Measurements from ENCODE around the gene NCR2. TPM values are rescaled to one million over a fixed set of nuclear protein-coding genes. Genes with fewer than 3 reads are reported as not detected.

Gene NCR2
- total and polyA plus RNA-seq, 2 experiments from 2014 or later = not detected

- H3K4me2 ChIP-seq = no peak overlapping the region
- H3K4me3 ChIP-seq = no peak overlapping the region
- no peaks in the 10 kb centered on the region for H3K79me2 ChIP-seq
- H3K4me1 ChIP-seq (ENCODE audit: insufficient read depth) = no peaks in the 10 kb centered on the region
- no peaks in the 10 kb centered on the region for H3K9me3 ChIP-seq (ENCODE audit: low read depth)
- H3K9me2 ChIP-seq (replicated peaks; ENCODE audit: insufficient read depth) = no peaks in the 10 kb centered on the region
- H3K27me3 ChIP-seq = peaks cover 43% of the 10 kb centered on the region
- DNase-seq (ENCODE audit: low spot score) = no peak
- 43% methylated on average over 4 of the region's 4 CpGs for WGBS (ENCODE audit: low lambda C conversion rate, missing lambda C conversion rate)
- TF ChIP-seq EZH2 (IDR thresholded peaks at IDR 0.05; ENCODE audit: borderline replicate concordance) (no peak), CTCF (IDR thresholded peaks at IDR 0.05; ENCODE audit: poor library complexity) (no peak), EZH2phosphoT487 (IDR thresholded peaks at IDR 0.05; ENCODE audit: low read depth, severe bottlenecking, unreplicated experiment) (no peak)
- no peak overlapping the region for H3K27ac ChIP-seq
- H4K20me1 ChIP-seq (ENCODE audit: insufficient read depth, poor library complexity, severe bottlenecking) = no peaks in the 10 kb centered on the region
- no peak overlapping the region for H2AFZ ChIP-seq
- H3K36me3 ChIP-seq (replicated peaks; ENCODE audit: insufficient read depth, low read depth) = no peaks in the 10 kb centered on the region
These were observed 9.9 kb upstream of the NCR2 start for GRCh38 chr6:41325446-41326066.

GRCh38 chr6:41326092-41326491 lies 9.3 kb upstream of the NCR2 start:
- Histone ChIP-seq H3K36me3 (replicated peaks; ENCODE audit: insufficient read depth, low read depth) (no peaks in the 10 kb centered on the region), H3K27me3 (peaks cover 43% of the 10 kb centered on the region), H4K20me1 (ENCODE audit: insufficient read depth, poor library complexity, severe bottlenecking) (no peaks in the 10 kb centered on the region), H3K79me2 (no peaks in the 10 kb centered on the region), H3K9me3 (ENCODE audit: low read depth) (no peaks in the 10 kb centered on the region), H3K4me1 (ENCODE audit: insufficient read depth) (no peaks in the 10 kb centered on the region), H2AFZ (no peak overlapping the region), H3K4me2 (no peak overlapping the region), H3K9me2 (replicated peaks; ENCODE audit: insufficient read depth) (no peaks in the 10 kb centered on the region), H3K4me3 (no peak overlapping the region), H3K27ac (no peak overlapping the region)
- TF ChIP-seq CTCF (IDR thresholded peaks at IDR 0.05; ENCODE audit: poor library complexity) (no peak), EZH2phosphoT487 (IDR thresholded peaks at IDR 0.05; ENCODE audit: low read depth, severe bottlenecking, unreplicated experiment) (no peak), EZH2 (IDR thresholded peaks at IDR 0.05; ENCODE audit: borderline replicate concordance) (no peak)
- DNase-seq (ENCODE audit: low spot score) = no peak
- 53% methylated on average over 9 of the region's 9 CpGs for WGBS (ENCODE audit: low lambda C conversion rate, missing lambda C conversion rate)

- no peak overlapping the region for H3K27ac ChIP-seq
- H3K79me2 ChIP-seq = no peaks in the 10 kb centered on the region
- DNase-seq (ENCODE audit: low spot score) = no peak
- no peaks in the 10 kb centered on the region for H3K9me2 ChIP-seq (replicated peaks; ENCODE audit: insufficient read depth)
- H3K27me3 ChIP-seq = peaks cover 43% of the 10 kb centered on the region
- H3K4me1 ChIP-seq (ENCODE audit: insufficient read depth) = no peaks in the 10 kb centered on the region
- H3K9me3 ChIP-seq (ENCODE audit: low read depth) = no peaks in the 10 kb centered on the region
- H4K20me1 ChIP-seq (ENCODE audit: insufficient read depth, poor library complexity, severe bottlenecking) = no peaks in the 10 kb centered on the region
- no peak overlapping the region for H3K4me2 ChIP-seq
- H3K4me3 ChIP-seq = no peak overlapping the region
- WGBS (ENCODE audit: low lambda C conversion rate, missing lambda C conversion rate) = 73% methylated on average over 2 of the region's 2 CpGs
- no peak overlapping the region for H2AFZ ChIP-seq
- TF ChIP-seq CTCF (IDR thresholded peaks at IDR 0.05; ENCODE audit: poor library complexity) (no peak), EZH2 (IDR thresholded peaks at IDR 0.05; ENCODE audit: borderline replicate concordance) (no peak), EZH2phosphoT487 (IDR thresholded peaks at IDR 0.05; ENCODE audit: low read depth, severe bottlenecking, unreplicated experiment) (no peak)
- H3K36me3 ChIP-seq (replicated peaks; ENCODE audit: insufficient read depth, low read depth) = no peaks in the 10 kb centered on the region
These were observed 8.2 kb upstream of the NCR2 start for GRCh38 chr6:41327177-41327576.

All from hepatocyte (in vitro differentiated cells).